SK-N-MC (cell line): ENCODE measurements around the gene RALA.

Experiments
- DNase-seq: peaks from one replicate; pipeline ENCODE4 v3.0.0-alpha.2; 2011; ENCODE audit warnings: low read depth, low spot score
- H3K27ac ChIP-seq: fragments of 200-600 bp; sonication (generic); 2 replicates; pipeline ENCODE4 v1.5.1; 2016; ENCODE audit warnings: mixed run types
- H3K36me3 ChIP-seq: fragments of 200-600 bp; sonication (generic); 2 replicates; pipeline ENCODE4 v1.6.1; 2017; ENCODE audit warnings: antibody characterized with exemption, low read length, mixed read lengths; ENCODE audit not compliant: insufficient read depth
- H3K4me3 ChIP-seq: fragments of 200-600 bp; sonication (generic); 2 replicates; pipeline ENCODE4 v1.5.1; 2016
- H3K9ac ChIP-seq: fragments of 200-600 bp; sonication (generic); 2 replicates; pipeline ENCODE4 v1.8.0; 2017; ENCODE audit warnings: mixed run types, mixed read lengths; ENCODE audit not compliant: insufficient read length
- H3K9me3 ChIP-seq: fragments of 200-600 bp; sonication (generic); 2 replicates; pipeline ENCODE4 v1.6.1; 2017; ENCODE audit warnings: low read depth, mild to moderate bottlenecking, antibody characterized with exemption, low read length, moderate library complexity, mixed read lengths
- EZH2 ChIP-seq: fragments of 200-600 bp; sonication (generic); IDR thresholded peaks from one replicate; pipeline ENCODE4 v1.6.1; 2017; ENCODE audit warnings: antibody characterized with exemption
- FOXP2 ChIP-seq: optimal IDR thresholded peaks from 2 replicates; pipeline ENCODE3; 2011; ENCODE audit warnings: mild to moderate bottlenecking, moderate library complexity; ENCODE audit not compliant: insufficient read depth; ENCODE audit errors: extremely low read length, control extremely low read depth
- POLR2AphosphoS5 ChIP-seq: IDR thresholded peaks from 2 replicates; pipeline ENCODE4 v1.6.1; 2012; ENCODE audit warnings: mild to moderate bottlenecking, low read depth, low read length, borderline replicate concordance

RALA gene

DNA sequence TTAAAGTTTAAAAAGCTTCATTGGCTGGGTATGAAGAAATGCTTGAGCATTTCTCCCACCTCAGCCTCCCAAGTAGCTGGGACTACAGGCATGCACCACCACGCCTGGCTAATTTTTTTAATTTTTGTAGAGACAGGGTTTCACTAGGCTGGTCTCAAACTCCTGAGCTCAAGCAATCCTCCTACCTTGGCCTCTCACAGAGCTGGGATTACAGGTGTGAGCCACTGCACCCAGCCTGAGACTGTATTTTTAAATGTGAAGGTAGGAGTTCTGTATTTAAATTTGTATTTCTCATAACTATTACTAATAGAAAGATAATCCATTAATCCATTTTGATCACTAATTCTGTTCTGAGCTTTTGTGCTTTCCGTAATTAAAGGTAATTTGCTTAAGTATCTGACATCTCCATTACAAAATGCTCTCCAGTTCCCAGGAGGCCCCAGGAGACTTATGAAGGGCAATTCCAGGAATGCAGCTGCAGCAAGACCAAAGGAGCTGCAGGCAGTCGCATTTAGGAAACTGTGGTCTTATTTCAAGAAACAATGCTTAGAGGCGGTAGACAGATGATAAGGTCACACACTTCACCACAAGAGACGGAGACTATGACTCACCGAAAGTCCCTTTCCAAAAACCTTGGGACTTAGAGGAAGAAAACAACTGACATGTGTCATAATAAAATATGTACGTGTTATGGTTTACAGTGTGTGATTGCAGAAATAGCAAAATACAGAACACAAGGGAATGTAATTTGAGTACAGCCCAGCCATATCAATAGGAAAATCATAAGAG lies 33.9 kb upstream of the RALA start:
- no peaks in the 10 kb centered on the region for H3K36me3 ChIP-seq
- DNase-seq = no peak
- no peak overlapping the region for H3K27ac ChIP-seq
- TF ChIP-seq POLR2AphosphoS5 (no peak), EZH2 (no peak)
- H3K4me3 ChIP-seq = no peak overlapping the region
- H3K9ac ChIP-seq = no peak overlapping the region
- no peaks in the 10 kb centered on the region for H3K9me3 ChIP-seq

DNA sequence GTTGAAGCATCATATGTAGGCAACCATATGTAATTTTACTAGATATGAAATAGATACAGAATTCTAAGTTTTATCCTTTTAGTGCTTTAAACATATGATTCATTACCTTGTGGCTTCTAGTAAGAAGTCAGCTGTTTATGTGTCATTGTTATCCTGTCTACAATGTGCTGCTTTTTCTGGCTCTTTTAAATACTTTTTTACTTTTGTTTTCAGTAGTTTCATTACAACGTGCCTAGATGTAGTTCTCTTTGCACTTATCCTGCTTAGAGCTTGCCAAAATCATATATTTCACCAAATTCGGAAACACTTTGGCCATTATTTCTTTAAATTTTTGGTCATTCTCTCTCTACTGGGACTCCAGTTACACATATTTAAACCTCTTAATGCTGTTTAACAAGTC lies 30.8 kb upstream of the RALA start:
- H3K27ac ChIP-seq = no peak overlapping the region
- no peaks in the 10 kb centered on the region for H3K36me3 ChIP-seq
- no peak overlapping the region for H3K4me3 ChIP-seq
- no peaks in the 10 kb centered on the region for H3K9me3 ChIP-seq
- DNase-seq = no peak
- no peak for TF ChIP-seq POLR2AphosphoS5
- no peak for TF ChIP-seq EZH2
- TF ChIP-seq FOXP2 = no peak
- H3K9ac ChIP-seq = no peak overlapping the region

GRCh38 chr7:39594988-39595620 lies 28.3 kb upstream of the RALA start:
- no peak for DNase-seq
- Histone ChIP-seq H3K27ac (no peak overlapping the region), H3K9me3 (no peaks in the 10 kb centered on the region), H3K4me3 (no peak overlapping the region), H3K36me3 (no peaks in the 10 kb centered on the region), H3K9ac (no peak overlapping the region)
- TF ChIP-seq EZH2 = no peak
- TF ChIP-seq POLR2AphosphoS5 = no peak
- no peak for TF ChIP-seq FOXP2

DNA sequence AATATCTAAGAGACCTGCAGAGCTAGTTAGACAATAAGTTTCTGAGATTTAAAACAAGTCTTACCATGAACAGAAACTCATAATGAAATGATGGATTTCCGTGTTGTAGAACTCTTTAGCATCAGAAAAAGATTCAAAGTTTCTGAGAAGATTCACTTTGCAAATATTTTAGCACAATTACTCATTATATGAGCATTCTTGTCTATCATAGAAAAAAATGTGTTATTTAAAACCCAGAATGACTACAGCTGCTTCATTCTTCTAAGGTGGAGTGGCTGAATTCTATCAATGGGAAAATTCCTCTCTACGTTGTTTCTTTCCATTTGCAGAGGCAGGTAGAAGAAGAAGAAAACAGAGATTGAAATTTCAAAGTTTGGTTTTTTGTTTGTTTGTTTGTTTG lies 21.0 kb upstream of the RALA start:
- Histone ChIP-seq H3K4me3 (no peak overlapping the region), H3K9me3 (no peaks in the 10 kb centered on the region), H3K36me3 (no peaks in the 10 kb centered on the region), H3K9ac (no peak overlapping the region), H3K27ac (no peak overlapping the region)
- DNase-seq = no peak
- no peak for TF ChIP-seq FOXP2
- TF ChIP-seq POLR2AphosphoS5 = no peak
- TF ChIP-seq EZH2 = no peak

GRCh38 chr7:39603924-39604323 lies 19.4 kb upstream of the RALA start:
- no peaks in the 10 kb centered on the region for H3K36me3 ChIP-seq
- H3K4me3 ChIP-seq = no peak overlapping the region
- H3K27ac ChIP-seq = no peak overlapping the region
- no peak overlapping the region for H3K9ac ChIP-seq
- H3K9me3 ChIP-seq = no peaks in the 10 kb centered on the region
- TF ChIP-seq EZH2 (no peak), POLR2AphosphoS5 (no peak), FOXP2 (no peak)
- no peak for DNase-seq

GRCh38 chr7:39605087-39605486 lies 18.3 kb upstream of the RALA start:
- Histone ChIP-seq H3K36me3 (no peaks in the 10 kb centered on the region), H3K9ac (no peak overlapping the region), H3K9me3 (no peaks in the 10 kb centered on the region), H3K4me3 (no peak overlapping the region), H3K27ac (no peak overlapping the region)
- TF ChIP-seq POLR2AphosphoS5 = no peak
- TF ChIP-seq EZH2 = no peak
- TF ChIP-seq FOXP2 = no peak
- no peak for DNase-seq

DNA sequence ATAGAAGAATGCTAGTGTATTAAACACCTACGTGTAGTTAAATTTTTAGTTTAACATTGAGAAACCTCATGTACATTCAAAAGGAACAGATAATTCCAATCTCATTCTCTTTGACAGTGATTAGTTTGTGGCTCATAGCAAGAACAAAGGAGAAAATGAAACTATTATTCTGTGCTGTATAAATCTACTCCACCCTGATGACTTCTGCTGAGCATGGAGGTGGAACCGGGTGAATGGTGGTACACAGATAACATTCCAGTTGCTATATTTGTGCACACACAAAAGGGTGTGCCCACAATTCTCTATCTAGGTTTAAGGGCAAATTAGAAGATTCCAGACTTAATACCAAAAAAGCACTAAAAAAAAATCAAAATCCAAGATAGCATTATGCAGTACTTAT lies 17.0 kb upstream of the RALA start:
- no peak overlapping the region for H3K27ac ChIP-seq
- H3K36me3 ChIP-seq = no peaks in the 10 kb centered on the region
- no peak overlapping the region for H3K4me3 ChIP-seq
- TF ChIP-seq EZH2 (no peak), POLR2AphosphoS5 (no peak), FOXP2 (no peak)
- DNase-seq = no peak
- H3K9me3 ChIP-seq = no peaks in the 10 kb centered on the region
- H3K9ac ChIP-seq = no peak overlapping the region

- Histone ChIP-seq H3K36me3 (no peaks in the 10 kb centered on the region), H3K9ac (no peak overlapping the region), H3K27ac (no peak overlapping the region), H3K9me3 (no peaks in the 10 kb centered on the region), H3K4me3 (no peak overlapping the region)
- DNase-seq = no peak
- TF ChIP-seq EZH2 (no peak), FOXP2 (no peak), POLR2AphosphoS5 (no peak)
Observed at GRCh38 chr7:39606941-39607340, 16.4 kb upstream of the RALA start.

GRCh38 chr7:39607865-39608264 lies 15.5 kb upstream of the RALA start:
- H3K36me3 ChIP-seq = no peaks in the 10 kb centered on the region
- H3K9ac ChIP-seq = no peak overlapping the region
- H3K9me3 ChIP-seq = no peaks in the 10 kb centered on the region
- H3K27ac ChIP-seq = no peak overlapping the region
- DNase-seq = no peak
- TF ChIP-seq POLR2AphosphoS5 (no peak), FOXP2 (no peak), EZH2 (no peak)
- no peak overlapping the region for H3K4me3 ChIP-seq
